K562 (cell line): ENCODE results near the gene GINS2. TPM values are rescaled to one million over a fixed set of nuclear protein-coding genes. Genes with fewer than 3 reads are reported as not detected.

Source experiments
- ATAC-seq: fragments of 200-7000 bp; cut with Tn5 transposase; 3 replicates; pipeline ENCODE4 v1.9.1; 2020; ENCODE audit warnings: moderate library complexity
- BruUV-seq: library from RNA; stranded (reverse); fragments of 400-500 nt; replicated peaks from 2 replicates; lab custom pipeline; 2021; lab: Mats Ljungman, UMichigan
- CTCF ChIA-PET: fragments of 300-600 bp; formaldehyde crosslinking; extraction: SDS; loops from one replicate; lab custom pipeline; 2021; ENCODE audit warnings: low intra/inter-chr PET ratio; lab: Yijun Ruan, JAX
- POLR2A ChIA-PET: fragments of 300-600, 350-650 bp; sonication (Branson Sonifier 250); formaldehyde crosslinking; extraction: SDS; loops from one replicate; lab custom pipeline; 2021; ENCODE audit warnings: antibody characterized with exemption, inconsistent platforms; lab: Yijun Ruan, JAX
- DNase-seq, 4 experiments: peaks; one replicate each; pipeline versions ENCODE4 v3.0.0 to v3.0.0-alpha.2; 2011 to 2018; ENCODE audit warnings: low spot score in 3 of 4, mixed read lengths in 3 of 4; ENCODE audit errors: extremely low read depth in 1 of 4
- FAIRE-seq: peaks from 2 replicates; lab custom pipeline; 2011; peaks lifted over from hg19 to GRCh38; lab: Jason Lieb, UNC
- H2AFZ ChIP-seq: 2 replicates; pipeline ENCODE4 v1.6.0; 2011; ENCODE audit warnings: low read depth, low read length, control low read depth, inconsistent platforms
- H3K27ac ChIP-seq: fragments of 200-600 bp; 3 replicates; pipeline ENCODE4 v1.8.0; 2011; ENCODE audit warnings: low read depth, mild to moderate bottlenecking, control low read depth, inconsistent platforms, low read length, moderate library complexity, mixed read lengths; ENCODE audit errors: extremely low read depth
- H3K27me3 ChIP-seq, 2 experiments: fragments of 300-600 bp in 1 of 2; 2 replicates in 1 of 2; 3 replicates in 1 of 2; pipeline versions ENCODE4 v1.6.0 to v1.8.0; 2011; ENCODE audit warnings: inconsistent platforms in 2 of 2, low read length in 2 of 2, mild to moderate bottlenecking in 1 of 2, mixed read lengths in 1 of 2, moderate library complexity in 1 of 2; ENCODE audit not compliant: control insufficient read depth in 2 of 2, insufficient read depth in 2 of 2
- H3K36me3 ChIP-seq: fragments of 300-600 bp; 3 replicates; pipeline ENCODE4 v1.8.0; 2011; ENCODE audit warnings: mild to moderate bottlenecking, low read length, inconsistent platforms; ENCODE audit not compliant: control insufficient read depth, insufficient read depth
- H3K4me1 ChIP-seq, 2 experiments: fragments of 200-600 bp in 1 of 2; replicated peaks in 1 of 2; 2 replicates in 1 of 2; 3 replicates in 1 of 2; pipeline versions ENCODE4 v1.5.1 to v1.8.0; 2011; ENCODE audit warnings: inconsistent platforms in 2 of 2, low read length in 2 of 2, mild to moderate bottlenecking in 1 of 2, mixed read lengths in 1 of 2, moderate library complexity in 1 of 2; ENCODE audit not compliant: control insufficient read depth in 2 of 2, insufficient read depth in 2 of 2
- H3K4me2 ChIP-seq: 2 replicates; pipeline ENCODE4 v1.6.1; 2011; ENCODE audit warnings: low read length, control low read depth, inconsistent platforms, mixed read lengths; ENCODE audit not compliant: insufficient read depth
- H3K4me3 ChIP-seq: fragments of 200-600 bp; sonication (generic), shearing (Covaris generic); 2 replicates; pipeline ENCODE4 v1.5.1; 2016; ENCODE audit warnings: control low read depth, inconsistent platforms
- H3K79me2 ChIP-seq: fragments of 200-600 bp; 3 replicates; pipeline ENCODE4 v1.8.0; 2011; ENCODE audit warnings: low read length, inconsistent platforms; ENCODE audit not compliant: control insufficient read depth, insufficient read depth
- H3K9ac ChIP-seq, 2 experiments: 2 replicates each; pipeline versions ENCODE4 v1.6.0 to v1.6.1; 2011; ENCODE audit warnings: low read depth in 2 of 2, low read length in 2 of 2, control low read depth in 1 of 2, inconsistent platforms in 1 of 2, mild to moderate bottlenecking in 1 of 2, mixed read lengths in 1 of 2; ENCODE audit not compliant: insufficient read depth in 1 of 2
- H3K9me1 ChIP-seq: one replicate; pipeline ENCODE4 v1.6.0; 2011; ENCODE audit warnings: inconsistent platforms, mild to moderate bottlenecking, low read length, moderate library complexity; ENCODE audit not compliant: control insufficient read depth, insufficient read depth
- H3K9me3 ChIP-seq: replicated peaks from 2 replicates; pipeline ENCODE4 v1.5.1; 2011; ENCODE audit warnings: low read depth, low read length, inconsistent platforms; ENCODE audit not compliant: control insufficient read depth, insufficient read depth
- H4K20me1 ChIP-seq: replicated peaks from 2 replicates; pipeline ENCODE4 v1.6.1; 2011; ENCODE audit warnings: low read length, inconsistent platforms, mixed read lengths; ENCODE audit not compliant: control insufficient read depth, insufficient read depth
- ARNT ChIP-seq, 2 experiments: fragments of 450-650 bp; IDR thresholded peaks; 2 replicates each; pipeline ENCODE4 v1.6.1; 2016; ENCODE audit warnings: mild to moderate bottlenecking in 1 of 2
- BCOR ChIP-seq: fragments of 450-650 bp; IDR thresholded peaks from 2 replicates; pipeline ENCODE4 v1.6.1; 2016
- FOS ChIP-seq: IDR thresholded peaks from 3 replicates; pipeline ENCODE4 v1.6.1; 2011; ENCODE audit not compliant: insufficient read length; ENCODE audit errors: extremely low read depth
- HDAC1 ChIP-seq, 2 experiments: fragments of 450-650 bp; IDR thresholded peaks; 2 replicates each; pipeline ENCODE4 v1.6.1; 2016 to 2017; ENCODE audit warnings: inconsistent platforms in 1 of 2, mild to moderate bottlenecking in 1 of 2, moderate library complexity in 1 of 2
- HINFP ChIP-seq: fragments of 450-650 bp; conservative IDR thresholded peaks from 2 replicates; pipeline ENCODE4 v1.6.1; 2016; ENCODE audit warnings: missing genetic modification characterization, low read depth, mild to moderate bottlenecking, control low read depth, missing compliant biosample characterization
- OTX1 ChIP-seq: fragments of 450-650 bp; formaldehyde crosslinking; IDR thresholded peaks from 2 replicates; pipeline ENCODE4 v1.4.0; 2022; ENCODE audit warnings: mild to moderate bottlenecking
- PTBP1 ChIP-seq: fragments of 200-400 bp; formaldehyde crosslinking; IDR thresholded peaks from 2 replicates; pipeline ENCODE4 v1.6.1; 2017; ENCODE audit warnings: low read depth, low read length
- SMARCA5 ChIP-seq: fragments of 450-650 bp; IDR thresholded peaks from 2 replicates; pipeline ENCODE4 v1.6.1; 2016
- THAP12 ChIP-seq: fragments of 250-450 bp; sonication (Bioruptor Pico); IDR thresholded peaks from 2 replicates; pipeline ENCODE4 v1.9.0; 2021; ENCODE audit warnings: mild to moderate bottlenecking, inconsistent platforms
- ZNF512 ChIP-seq: IDR thresholded peaks from 2 replicates; pipeline ENCODE4 v1.6.1; 2016; ENCODE audit warnings: missing genetic modification characterization, missing compliant biosample characterization
- WGBS: fragments of 100-300 bp; shearing (Covaris generic); methylation state at CpG from one replicate; pipeline ENCODE4 v1.1.6; 2016; ENCODE audit warnings: low coverage, mixed read lengths; ENCODE audit not compliant: insufficient coverage; ENCODE audit errors: missing lambda C conversion rate; 5-methylcytosine and 5-hydroxymethylcytosine counted together
- in situ Hi-C: fragments of 300-500 bp; cut with MboI; formaldehyde crosslinking; loops from 4 replicates; pipeline ENCODE4 v1.15.0; 2018; ENCODE audit warnings: inconsistent platforms, mixed read lengths
- intact Hi-C: fragments of 100-400 bp; cut with micrococcal nuclease; formaldehyde crosslinking; loops from 2 replicates; pipeline ENCODE4 v1.14.2; 2022
- polyA plus RNA-seq, 8 experiments: library from polyadenylated mRNA; depleted of rRNA in 4 of 8; stranded (reverse) in 5 of 8; unstranded in 3 of 8; fragments of >200 nt; fragmentation: Nextera tagmentation in 2 of 8; fragmentation: Illumina TruSeq in 1 of 8; extraction: Ambion mirVana in 2 of 8; extraction: Trizol in 1 of 8; gene quantifications; 2 replicates each; pipeline versions ENCODE4 v1.2.1 to v1.2.3, GENCODE V29; 2011 to 2014; ENCODE audit warnings: inconsistent platforms in 1 of 8, missing spikeins in 1 of 8
- total RNA-seq, 7 experiments: library from RNA; depleted of rRNA in 6 of 7; stranded (reverse); fragments of >200 nt in 6 of 7; fragmentation: Illumina TruSeq in 2 of 7; extraction: Trizol in 2 of 7; gene quantifications; 2 replicates each; pipeline versions ENCODE4 v1.2.1 to v1.2.3, GENCODE V29; 2011 to 2021; ENCODE audit warnings: low replicate concordance in 1 of 7
- TF ChIP-seq, protein P1 (sequence below): fragments of 450-650 bp; IDR thresholded peaks from 2 replicates; pipeline ENCODE4 v1.6.1; 2016
- TF ChIP-seq, protein P2 (sequence below): fragments of 450-650 bp; formaldehyde crosslinking; IDR thresholded peaks from 2 replicates; pipeline ENCODE4 v1.4.0; 2022; ENCODE audit warnings: missing genetic modification characterization

The GINS2 gene
- total and polyA plus RNA-seq, 9 of the 15 experiments (the other 6 are each of a cell fraction or from before 2014, with no cell fraction given): 40.4 to 76.2 (median 44.6) TPM

DNA sequence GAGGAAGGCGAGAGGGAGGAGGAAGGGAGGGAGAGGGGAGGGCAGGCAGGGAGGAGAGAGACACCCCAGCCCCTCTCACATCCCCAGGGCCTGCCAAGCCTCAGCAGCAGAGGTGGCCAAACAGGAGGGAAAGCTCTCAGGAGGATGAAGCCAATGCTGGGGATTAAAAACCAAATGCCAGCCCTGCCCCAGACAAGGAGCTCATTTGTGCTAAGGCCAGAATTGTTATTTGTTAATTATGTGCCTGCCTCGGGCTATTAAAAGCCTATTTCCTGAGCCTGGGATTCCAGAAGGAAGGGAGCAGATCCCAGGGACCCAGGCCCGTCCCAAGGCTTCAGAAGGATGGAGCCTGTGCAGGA lies 27.9 kb upstream of the GINS2 start (continued):
- peak; percentile 45; the same call in 1 of the 2 replicates for TF ChIP-seq ZNF512 (tag)
- TF ChIP-seq PTBP1: no peak
- TF ChIP-seq ARNT (IDR thresholded peaks at IDR 0.05): no peak
- no peak for TF ChIP-seq FOS
- TF ChIP-seq, protein P1, sequence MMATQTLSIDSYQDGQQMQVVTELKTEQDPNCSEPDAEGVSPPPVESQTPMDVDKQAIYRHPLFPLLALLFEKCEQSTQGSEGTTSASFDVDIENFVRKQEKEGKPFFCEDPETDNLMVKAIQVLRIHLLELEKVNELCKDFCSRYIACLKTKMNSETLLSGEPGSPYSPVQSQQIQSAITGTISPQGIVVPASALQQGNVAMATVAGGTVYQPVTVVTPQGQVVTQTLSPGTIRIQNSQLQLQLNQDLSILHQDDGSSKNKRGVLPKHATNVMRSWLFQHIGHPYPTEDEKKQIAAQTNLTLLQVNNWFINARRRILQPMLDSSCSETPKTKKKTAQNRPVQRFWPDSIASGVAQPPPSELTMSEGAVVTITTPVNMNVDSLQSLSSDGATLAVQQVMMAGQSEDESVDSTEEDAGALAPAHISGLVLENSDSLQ: no peak
- TF ChIP-seq HDAC1 (IDR thresholded peaks at IDR 0.05): no peak

- peaks cover 11 to 50% of the 10 kb centered on the region in 2 experiments; a peak in 4 of 5 replicates for H3K27me3 ChIP-seq
- H3K4me1 ChIP-seq: peaks cover 3 to 33% of the 10 kb centered on the region in 2 experiments; a peak in 4 of 5 replicates
- no peak overlapping the region for H3K4me3 ChIP-seq
- H3K9me1 ChIP-seq: no peaks in the 10 kb centered on the region
- in situ Hi-C loops (loop anchor here (10.0 kb wide), 1 partner anchor 291 kb away; no protein-coding TSS in a partner anchor), intact Hi-C loops (loop anchor here (5.0 to 10.0 kb wide), 2 partner anchors 141 to 294 kb away; no protein-coding TSS in a partner anchor)
- no TSS peak for BruUV-seq
- POLR2A ChIA-PET: interaction anchor here (0.6 to 1.4 kb wide), 5 partner anchors 10 to 77 kb away, joined by 3 to 5 read pairs (median 4); no protein-coding TSS in a partner anchor
- H4K20me1 ChIP-seq: peaks cover 14% of the 10 kb centered on the region; the same call in 1 of the 2 replicates
- CTCF ChIA-PET: interaction anchor here (4.5 kb wide), 1 partner anchor 40 kb away, joined by 35 read pairs; no protein-coding TSS in a partner anchor
- H3K9ac ChIP-seq: no peak overlapping the region; a peak in 1 of 4 replicates
- H3K9me3 ChIP-seq: peaks cover 6% of the 10 kb centered on the region
- DNase-seq (no peak), FAIRE-seq (no peak), ATAC-seq (no peak)
- no peak overlapping the region for H3K4me2 ChIP-seq
- H3K27ac ChIP-seq: no peak overlapping the region
- no peaks in the 10 kb centered on the region for H3K36me3 ChIP-seq
- no peaks in the 10 kb centered on the region for H3K79me2 ChIP-seq
- H2AFZ ChIP-seq: peak overlapping the region; percentile 18; the same call in 1 of the 2 replicates
- WGBS: 7% methylated on average over 8 of the region's 9 CpGs
- TF ChIP-seq OTX1 (CRISPR knock-in tag): 0 out of 2 replicates have a peak, but pooled peaks have one; percentile 37
- TF ChIP-seq HINFP (tag): 0 out of 2 replicates have a peak, but pooled peaks have one; percentile 43
- peak; percentile 59; the same call in 1 of the 2 replicates for TF ChIP-seq SMARCA5
- TF ChIP-seq, protein P2, sequence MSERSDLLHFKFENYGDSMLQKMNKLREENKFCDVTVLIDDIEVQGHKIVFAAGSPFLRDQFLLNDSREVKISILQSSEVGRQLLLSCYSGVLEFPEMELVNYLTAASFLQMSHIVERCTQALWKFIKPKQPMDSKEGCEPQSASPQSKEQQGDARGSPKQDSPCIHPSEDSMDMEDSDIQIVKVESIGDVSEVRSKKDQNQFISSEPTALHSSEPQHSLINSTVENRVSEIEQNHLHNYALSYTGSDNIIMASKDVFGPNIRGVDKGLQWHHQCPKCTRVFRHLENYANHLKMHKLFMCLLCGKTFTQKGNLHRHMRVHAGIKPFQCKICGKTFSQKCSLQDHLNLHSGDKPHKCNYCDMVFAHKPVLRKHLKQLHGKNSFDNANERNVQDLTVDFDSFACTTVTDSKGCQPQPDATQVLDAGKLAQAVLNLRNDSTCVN (CRISPR knock-in tag): 0 out of 2 replicates have a peak, but pooled peaks have one; percentile 45
- TF ChIP-seq THAP12 (CRISPR knock-in tag): no peak
- 0 out of 2 replicates have a peak, but pooled peaks have one; percentile 16 for TF ChIP-seq BCOR
Measured at GRCh38 chr16:85716022-85716679, 27.4 kb upstream of the GINS2 start.
